Effector memory CD8-positive, alpha-beta T cell (primary cell): ENCODE results near the gene MYH11.

Experiments used
- ATAC-seq: fragments of 150-1000 bp; cut with Tn5 transposase; replicated peaks from 2 replicates; pipeline ENCODE4 v1.10.0; 2021; ENCODE audit warnings: mild to moderate bottlenecking, moderate library complexity
- DNase-seq, 3 experiments: peaks; one replicate each; pipeline ENCODE4 v3.0.0; 2021
- H3K27ac Mint-ChIP-seq, 2 donors: one replicate each; pipeline ENCODE4 v1.8.0; 2022; ENCODE audit warnings: mild to moderate bottlenecking in 2 of 2, mixed read lengths in 2 of 2, moderate library complexity in 2 of 2
- H3K27me3 Mint-ChIP-seq, 2 donors: one replicate each; pipeline ENCODE4 v1.8.0; 2022; ENCODE audit warnings: mixed read lengths in 2 of 2
- H3K36me3 Mint-ChIP-seq: one replicate; pipeline ENCODE4 v1.8.0; 2022; ENCODE audit warnings: mild to moderate bottlenecking, moderate library complexity, mixed read lengths; ENCODE audit not compliant: insufficient read depth
- H3K4me1 Mint-ChIP-seq, 2 donors: one replicate each; pipeline ENCODE4 v1.8.0; 2022; ENCODE audit warnings: low read depth in 2 of 2, mixed read lengths in 2 of 2
- H3K4me3 Mint-ChIP-seq, 2 donors: one replicate each; pipeline ENCODE4 v1.8.0; 2022; ENCODE audit warnings: mild to moderate bottlenecking in 2 of 2, mixed read lengths in 2 of 2, moderate library complexity in 2 of 2
- H3K9me3 Mint-ChIP-seq, 2 donors: one replicate each; pipeline ENCODE4 v1.8.0; 2022; ENCODE audit warnings: mixed read lengths in 2 of 2

The MYH11 gene

DNA sequence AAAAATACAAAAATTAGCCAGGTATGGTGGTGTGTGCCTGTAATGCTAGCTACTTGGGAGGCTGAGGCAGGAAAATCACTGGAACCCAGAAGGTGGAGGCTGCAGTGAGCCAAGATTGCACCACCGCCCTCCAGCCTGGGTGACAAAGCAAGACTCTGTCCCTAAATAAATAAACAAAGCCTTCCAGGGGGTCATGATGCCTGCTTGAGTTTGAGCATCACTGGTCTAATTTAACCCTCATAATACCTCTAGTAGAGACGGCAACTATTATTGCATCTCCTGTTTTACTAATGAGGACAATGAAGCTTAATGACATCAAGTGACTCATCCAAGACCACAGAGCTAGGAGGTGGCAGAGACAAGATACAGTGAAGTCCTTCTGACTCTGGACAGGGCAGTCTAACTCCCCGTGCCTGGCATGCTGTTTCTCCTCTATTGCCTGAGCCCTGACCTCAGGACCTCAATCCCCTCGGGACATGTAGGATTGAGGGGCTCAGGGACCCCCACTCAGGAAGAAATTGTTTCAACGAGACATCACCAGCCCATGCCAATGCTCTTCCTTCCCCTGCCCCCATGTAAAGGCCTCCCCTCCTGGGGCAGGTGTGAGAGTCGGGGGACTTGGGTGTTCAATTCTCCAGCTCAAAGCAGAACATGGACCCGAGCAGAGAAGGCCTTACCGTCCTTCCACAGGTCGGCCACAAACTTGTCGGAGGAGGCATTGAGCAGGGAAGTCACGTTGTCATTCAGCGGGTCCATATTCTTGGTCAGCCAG is 103.9 kb downstream of the MYH11 start:
- Mint-ChIP-seq H3K4me3 (no peak overlapping the region), H3K4me1 (no peaks in the 10 kb centered on the region), H3K9me3 (no peaks in the 10 kb centered on the region), H3K27ac (no peak overlapping the region), H3K27me3 (peaks cover 5 to 17% of the 10 kb centered on the region in 2 donors), H3K36me3 (no peaks in the 10 kb centered on the region)
- DNase-seq (no peak), ATAC-seq (no peak)

DNA sequence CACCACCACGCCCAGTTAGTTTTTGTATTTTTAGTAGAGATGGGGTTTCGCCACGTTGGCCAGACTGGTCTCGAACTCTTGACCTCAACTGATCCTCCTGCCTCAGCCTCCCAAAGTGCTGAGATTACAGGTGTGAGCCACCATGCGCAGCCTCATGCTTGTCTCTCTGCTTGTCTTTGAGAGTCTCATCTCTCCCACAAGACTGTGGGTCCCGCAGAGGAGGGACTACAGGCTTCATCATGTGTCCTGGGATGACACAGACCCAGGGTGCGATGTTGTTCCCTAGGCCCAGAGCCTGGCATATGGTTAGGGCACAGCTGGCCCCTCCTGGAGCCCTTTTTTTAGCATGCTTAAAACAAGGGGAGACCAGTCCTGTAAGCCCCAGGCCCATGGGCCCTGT is 104.9 kb downstream of the MYH11 start:
- H3K4me1 Mint-ChIP-seq: no peaks in the 10 kb centered on the region
- no peak overlapping the region for H3K4me3 Mint-ChIP-seq
- H3K27ac Mint-ChIP-seq: no peak overlapping the region
- no peaks in the 10 kb centered on the region for H3K36me3 Mint-ChIP-seq
- peaks cover 0 to 8% of the 10 kb centered on the region in 2 donors for H3K27me3 Mint-ChIP-seq
- ATAC-seq: no peak
- DNase-seq: no peak
- H3K9me3 Mint-ChIP-seq: no peaks in the 10 kb centered on the region

DNA sequence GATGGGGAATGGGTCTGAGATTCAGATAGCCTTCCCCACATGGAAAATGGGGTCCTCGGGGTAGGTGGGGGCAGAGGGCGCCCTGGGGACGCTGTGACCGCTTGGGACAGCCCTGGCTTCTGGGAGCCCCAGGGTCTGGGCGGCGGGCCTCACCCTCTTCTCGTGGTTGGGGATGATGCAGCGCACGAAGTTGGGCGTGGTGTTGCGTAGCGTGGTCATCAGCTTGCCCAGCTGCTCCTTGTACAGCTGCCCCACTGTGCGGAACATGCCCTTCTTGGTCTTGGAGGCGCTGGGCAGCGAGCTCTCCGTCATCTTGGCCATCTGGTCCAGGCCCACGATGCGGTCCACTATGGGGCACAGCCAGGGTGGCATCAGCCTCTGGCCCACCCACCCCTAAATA is 106.8 kb downstream of the MYH11 start:
- no peak for ATAC-seq
- no peak overlapping the region for H3K27ac Mint-ChIP-seq

DNA sequence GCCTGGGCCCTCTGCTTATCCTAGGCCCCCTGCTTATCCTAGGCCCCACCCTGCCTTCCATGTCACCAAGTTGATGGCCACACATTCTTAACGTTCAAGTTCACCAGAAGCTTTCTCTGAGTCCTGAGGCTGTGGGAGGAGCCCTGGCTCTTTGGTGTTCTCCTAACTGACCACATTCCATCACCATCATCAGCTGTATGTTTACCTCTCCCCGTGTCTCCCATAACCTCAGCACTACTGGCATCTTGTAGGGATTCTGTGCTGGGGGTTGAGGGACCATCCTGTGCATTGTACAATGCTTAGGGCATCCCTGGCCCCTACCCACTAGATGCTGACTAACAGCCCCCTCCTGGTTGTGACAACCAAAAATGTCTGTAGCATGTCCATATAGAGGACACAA is 107.5 kb downstream of the MYH11 start:
- Mint-ChIP-seq H3K4me1 (no peaks in the 10 kb centered on the region), H3K4me3 (no peak overlapping the region), H3K27me3 (no peaks in the 10 kb centered on the region), H3K36me3 (peaks cover 4% of the 10 kb centered on the region), H3K9me3 (no peaks in the 10 kb centered on the region), H3K27ac (peak overlapping the region in 1 of 2 donors; percentile 63)
- DNase-seq: no peak
- ATAC-seq: no peak

More for the DNA sequence above, 106.8 kb downstream of the MYH11 start:
- Mint-ChIP-seq H3K9me3 (no peaks in the 10 kb centered on the region), H3K36me3 (peaks cover 4% of the 10 kb centered on the region), H3K4me1 (no peaks in the 10 kb centered on the region), H3K27me3 (no peaks in the 10 kb centered on the region), H3K4me3 (no peak overlapping the region)
- no peak for DNase-seq

DNA sequence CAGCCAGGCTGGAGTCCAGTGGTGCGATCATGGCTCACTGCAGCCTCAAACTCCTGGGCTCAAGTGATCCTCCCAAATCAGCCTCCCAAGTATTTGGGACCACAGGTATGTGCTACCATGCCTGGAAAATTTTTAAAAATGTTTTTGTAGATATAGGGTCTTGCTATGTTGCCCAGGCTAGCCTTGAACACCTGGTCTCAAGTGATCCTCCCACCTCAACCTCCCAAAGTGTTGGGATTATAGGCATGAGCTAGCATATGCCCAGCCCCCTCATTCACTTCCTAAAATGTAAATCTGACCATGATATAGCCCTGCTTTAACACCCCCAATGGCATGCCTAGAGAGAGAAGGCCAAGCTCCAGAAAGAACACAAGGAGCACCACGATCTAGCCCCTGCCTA is 108.2 kb downstream of the MYH11 start:
- DNase-seq (no peak), ATAC-seq (no peak)
- no peak overlapping the region for H3K4me3 Mint-ChIP-seq
- peaks cover 4% of the 10 kb centered on the region for H3K36me3 Mint-ChIP-seq
- no peaks in the 10 kb centered on the region for H3K27me3 Mint-ChIP-seq
- no peaks in the 10 kb centered on the region for H3K4me1 Mint-ChIP-seq
- no peaks in the 10 kb centered on the region for H3K9me3 Mint-ChIP-seq
- peak overlapping the region; percentile 38 to 63 for H3K27ac Mint-ChIP-seq

DNA sequence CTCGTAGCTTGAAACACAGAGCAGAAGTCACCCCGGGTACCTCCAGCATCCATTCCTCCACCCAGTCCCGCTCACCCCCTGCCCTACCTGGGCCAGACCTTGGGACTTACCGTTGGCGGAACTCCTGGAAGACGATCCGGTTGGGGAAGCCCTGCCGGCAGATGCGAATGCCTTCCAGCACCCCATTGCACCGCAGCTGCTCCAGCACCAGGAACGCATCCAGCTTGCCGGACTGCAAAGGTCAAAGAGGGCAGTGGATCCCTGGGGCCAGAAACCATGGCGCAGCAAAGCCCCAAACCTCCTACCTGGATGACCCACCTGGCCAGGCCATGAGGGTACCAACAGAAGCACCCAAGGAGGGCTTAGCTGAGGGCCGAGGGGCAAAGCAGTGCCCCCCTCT is 108.9 kb downstream of the MYH11 start:
- Mint-ChIP-seq H3K27ac (peak overlapping the region in 1 of 2 donors; percentile 63), H3K27me3 (no peaks in the 10 kb centered on the region), H3K36me3 (peaks cover 4% of the 10 kb centered on the region), H3K9me3 (no peaks in the 10 kb centered on the region), H3K4me3 (no peak overlapping the region), H3K4me1 (no peaks in the 10 kb centered on the region)
- DNase-seq (no peak), ATAC-seq (no peak)

DNA sequence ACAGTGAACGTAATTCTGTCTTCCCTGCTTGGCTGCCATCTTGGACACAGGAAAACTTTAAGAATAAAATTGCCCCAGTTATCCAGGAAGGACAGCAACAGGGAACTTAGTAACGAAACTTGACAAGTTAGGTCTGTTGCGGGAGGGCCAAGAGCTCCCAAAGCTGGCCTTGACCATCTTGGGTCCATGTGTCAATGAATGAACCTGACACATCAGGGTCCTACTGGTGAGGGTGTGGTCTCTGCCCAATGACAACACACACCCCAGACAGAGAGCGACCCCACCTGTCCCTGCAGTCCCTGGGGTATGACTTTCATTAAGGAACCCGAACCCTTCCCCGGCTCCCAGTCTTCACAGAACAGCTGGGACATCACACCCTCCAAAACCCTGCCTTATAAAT is 110.5 kb downstream of the MYH11 start:
- Mint-ChIP-seq H3K4me1 (no peaks in the 10 kb centered on the region), H3K27me3 (no peaks in the 10 kb centered on the region), H3K27ac (no peak overlapping the region), H3K4me3 (no peak overlapping the region), H3K36me3 (peaks cover 4% of the 10 kb centered on the region), H3K9me3 (peaks cover 5 to 7% of the 10 kb centered on the region in 2 donors)
- DNase-seq (no peak), ATAC-seq (no peak)

DNA sequence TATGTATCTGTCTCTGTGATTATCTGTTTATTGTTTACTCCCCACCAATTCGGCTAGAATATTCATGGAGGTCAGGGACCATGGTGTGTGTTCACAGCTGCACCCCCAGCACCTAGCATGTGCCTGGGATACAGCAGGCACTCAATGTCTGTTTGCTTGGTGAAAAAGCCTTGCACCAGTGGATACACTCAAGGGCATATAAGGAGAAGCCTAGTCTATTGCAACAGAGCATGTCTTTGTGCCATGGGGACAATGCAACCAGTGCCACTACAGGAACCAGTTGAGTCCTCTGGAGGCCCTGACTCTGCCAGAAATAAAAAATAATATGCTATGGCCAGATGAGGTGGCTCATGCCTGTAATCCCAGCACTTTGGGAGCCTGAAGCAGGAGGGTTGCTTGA is 113.2 kb downstream of the MYH11 start:
- ATAC-seq: no peak
- peaks cover 6% of the 10 kb centered on the region for H3K36me3 Mint-ChIP-seq
- H3K4me3 Mint-ChIP-seq: no peak overlapping the region
- no peak for DNase-seq
- H3K27ac Mint-ChIP-seq: no peak overlapping the region
- H3K9me3 Mint-ChIP-seq: peaks cover 8% of the 10 kb centered on the region in 2 donors
- no peaks in the 10 kb centered on the region for H3K27me3 Mint-ChIP-seq
- H3K4me1 Mint-ChIP-seq: no peaks in the 10 kb centered on the region

DNA sequence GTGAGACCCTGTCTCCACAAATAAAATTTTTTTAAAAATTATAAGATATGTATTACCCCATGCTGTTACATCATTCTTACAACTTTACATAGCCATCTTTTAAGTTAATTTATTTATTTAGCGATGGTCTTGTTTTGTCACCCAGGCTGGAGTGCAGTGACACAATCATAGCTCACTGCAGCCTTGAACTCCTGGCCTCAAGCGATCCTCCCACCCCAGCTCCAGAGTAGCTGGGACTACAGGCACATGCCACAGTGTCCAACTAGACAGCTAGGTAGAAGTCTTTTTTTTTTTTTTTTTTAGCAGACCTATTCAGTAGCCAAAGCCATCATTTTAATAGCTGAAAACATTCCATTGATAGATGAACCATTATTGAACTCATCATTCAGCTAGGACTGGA is 114.1 kb downstream of the MYH11 start:
- Mint-ChIP-seq H3K27ac (no peak overlapping the region), H3K36me3 (peaks cover 7% of the 10 kb centered on the region)

DNA sequence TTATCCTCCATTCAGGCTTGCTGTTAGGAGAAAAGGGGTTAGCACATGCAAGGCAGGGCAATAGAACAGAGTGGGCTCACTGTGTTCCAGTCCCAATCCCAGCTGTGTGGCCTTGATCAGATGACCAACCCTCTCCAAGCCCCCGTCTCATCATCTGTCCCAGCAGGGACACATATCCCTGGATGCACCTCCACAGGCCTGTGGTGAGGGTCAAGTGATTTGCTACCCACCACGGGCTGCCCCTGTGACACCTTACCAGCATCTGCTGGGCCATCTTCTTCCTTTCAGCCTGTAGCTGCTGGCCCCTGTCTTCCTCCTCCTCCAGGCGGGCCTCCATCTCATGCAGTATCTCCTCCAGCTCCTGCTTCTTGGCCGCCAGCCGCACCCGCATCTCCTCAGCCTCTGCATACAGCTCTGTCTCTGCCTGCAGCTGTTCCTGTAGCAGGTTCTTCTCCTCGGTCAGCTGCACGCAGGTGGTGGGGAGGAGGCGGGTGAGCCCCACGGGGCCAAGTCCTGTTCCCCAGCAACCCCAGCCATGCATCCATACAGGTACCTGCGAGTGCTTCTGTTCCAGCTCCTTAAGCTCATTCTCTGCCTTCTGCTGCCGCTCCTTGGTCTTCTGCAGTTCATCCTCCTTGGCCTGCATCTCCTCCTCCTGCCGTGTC is 115.5 kb downstream of the MYH11 start:
- Mint-ChIP-seq H3K4me3 (no peak overlapping the region), H3K36me3 (peaks cover 10% of the 10 kb centered on the region), H3K9me3 (peaks cover 8% of the 10 kb centered on the region in 2 donors), H3K27ac (no peak overlapping the region), H3K4me1 (peaks cover 0 to 3% of the 10 kb centered on the region in 2 donors), H3K27me3 (no peaks in the 10 kb centered on the region)
- no peak for DNase-seq
- ATAC-seq: no peak

More for the DNA sequence above, 114.1 kb downstream of the MYH11 start:
- Mint-ChIP-seq H3K27me3 (no peaks in the 10 kb centered on the region), H3K4me1 (no peaks in the 10 kb centered on the region), H3K9me3 (peaks cover 8% of the 10 kb centered on the region in 2 donors), H3K4me3 (no peak overlapping the region)
- DNase-seq (no peak), ATAC-seq (no peak)

DNA sequence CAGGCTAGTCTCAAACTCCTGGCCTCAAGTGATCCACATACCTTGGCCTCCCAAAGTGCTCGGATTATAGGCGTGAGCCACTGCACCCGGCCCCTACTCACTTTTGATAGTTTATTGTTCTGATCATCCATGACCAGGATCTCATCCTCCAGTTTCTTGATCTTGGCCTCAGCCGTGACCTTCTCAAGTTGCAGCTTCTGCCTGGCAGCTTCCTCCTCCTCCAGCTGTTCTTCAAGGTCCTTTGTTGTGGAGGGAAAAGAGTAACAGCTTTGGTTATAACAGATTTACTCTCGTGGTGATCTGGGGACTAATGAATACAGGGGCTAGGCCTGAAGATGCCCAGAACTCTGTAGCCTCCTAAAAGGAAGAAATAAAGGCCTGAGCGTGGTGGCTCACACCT is 116.9 kb downstream of the MYH11 start:
- peaks cover 6% of the 10 kb centered on the region for H3K36me3 Mint-ChIP-seq
- H3K27me3 Mint-ChIP-seq: no peaks in the 10 kb centered on the region
- H3K27ac Mint-ChIP-seq: no peak overlapping the region
- ATAC-seq: no peak
- H3K4me1 Mint-ChIP-seq: peaks cover 0 to 3% of the 10 kb centered on the region in 2 donors
- no peak overlapping the region for H3K4me3 Mint-ChIP-seq
- no peak for DNase-seq
- peaks cover 8% of the 10 kb centered on the region in 2 donors for H3K9me3 Mint-ChIP-seq

DNA sequence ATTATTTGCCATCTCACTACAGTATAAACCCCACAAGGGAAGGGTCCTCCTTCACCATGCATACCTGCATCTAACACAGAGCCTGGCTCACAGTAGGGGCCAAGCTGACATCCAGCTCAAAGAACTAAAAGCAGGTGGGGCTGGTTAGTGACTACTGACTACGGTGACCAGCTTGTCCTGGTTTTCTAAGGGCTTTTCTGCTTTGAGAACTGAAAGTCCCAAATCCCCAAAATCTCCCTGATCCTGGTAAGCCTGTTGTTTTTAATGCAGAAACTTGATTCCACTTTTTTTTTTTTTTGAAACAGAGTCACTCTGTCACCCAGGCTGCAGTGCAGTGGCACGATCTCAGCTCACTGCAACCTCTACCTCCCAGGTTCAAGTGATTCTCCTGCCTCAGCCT is 117.4 kb downstream of the MYH11 start:
- peaks cover 8% of the 10 kb centered on the region in 2 donors for H3K9me3 Mint-ChIP-seq
- H3K27me3 Mint-ChIP-seq: no peaks in the 10 kb centered on the region
- ATAC-seq (no peak), DNase-seq (no peak)
- peaks cover 0 to 3% of the 10 kb centered on the region in 2 donors for H3K4me1 Mint-ChIP-seq
- peaks cover 9% of the 10 kb centered on the region for H3K36me3 Mint-ChIP-seq
- no peak overlapping the region for H3K4me3 Mint-ChIP-seq
- H3K27ac Mint-ChIP-seq: peak overlapping the region in 1 of 2 donors; percentile 36

DNA sequence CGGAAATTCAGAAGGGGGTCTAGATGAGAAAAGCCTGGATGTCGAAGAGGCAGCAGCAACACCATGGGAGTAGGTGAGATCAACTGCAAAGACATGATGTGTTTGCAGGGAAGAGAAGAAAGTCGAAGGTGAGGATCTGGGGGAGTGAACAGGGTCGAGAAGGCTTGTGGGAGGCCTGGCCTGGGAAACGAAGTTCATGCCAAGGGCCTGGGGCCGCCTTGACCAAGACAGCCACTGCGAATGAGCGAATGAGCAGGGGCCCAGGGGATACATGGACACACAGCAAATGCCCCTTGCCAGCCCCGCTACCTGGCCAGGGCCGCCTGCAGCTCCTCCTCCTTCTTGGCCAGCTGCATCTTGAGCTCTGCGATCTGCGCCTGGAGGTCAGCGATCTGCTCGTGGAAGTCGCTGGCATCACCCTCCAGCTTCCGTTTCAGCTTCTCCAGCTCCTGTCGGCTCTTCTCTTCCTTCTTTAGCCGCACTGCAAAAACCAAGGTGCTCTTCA is 119.6 kb downstream of the MYH11 start:
- Mint-ChIP-seq H3K4me3 (no peak overlapping the region), H3K9me3 (peaks cover 8% of the 10 kb centered on the region in 2 donors), H3K4me1 (peaks cover 0 to 3% of the 10 kb centered on the region in 2 donors), H3K27me3 (no peaks in the 10 kb centered on the region), H3K27ac (no peak overlapping the region), H3K36me3 (peaks cover 12% of the 10 kb centered on the region)
- ATAC-seq: no peak
- DNase-seq: no peak

DNA sequence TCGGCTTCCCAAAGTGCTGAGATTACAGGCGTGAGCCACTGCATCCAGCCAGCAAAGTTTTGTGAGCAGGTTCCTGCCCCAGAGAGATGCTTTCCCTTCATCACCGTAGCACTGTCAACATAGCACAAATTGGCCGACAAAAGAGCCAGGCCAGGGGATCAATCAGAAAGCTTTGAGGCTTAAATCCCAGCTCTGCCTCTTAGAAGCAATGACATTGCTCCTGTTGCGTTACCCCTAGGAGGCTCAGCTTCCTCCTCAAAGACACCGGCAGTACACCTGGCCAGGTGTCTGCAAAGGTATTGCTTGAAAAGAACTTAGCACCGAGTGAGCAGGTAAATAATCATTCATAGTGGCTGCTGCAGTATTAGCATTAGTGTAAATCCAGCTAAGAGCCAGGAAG is 120.3 kb downstream of the MYH11 start:
- no peak for ATAC-seq
- H3K9me3 Mint-ChIP-seq: peaks cover 2 to 5% of the 10 kb centered on the region in 2 donors
- no peaks in the 10 kb centered on the region for H3K27me3 Mint-ChIP-seq
- H3K4me1 Mint-ChIP-seq: peaks cover 0 to 3% of the 10 kb centered on the region in 2 donors
- no peak overlapping the region for H3K4me3 Mint-ChIP-seq
- no peak for DNase-seq
- no peak overlapping the region for H3K27ac Mint-ChIP-seq
- H3K36me3 Mint-ChIP-seq: peaks cover 12% of the 10 kb centered on the region
